Measurements from ENCODE around the gene CHRNA9.

DNA sequence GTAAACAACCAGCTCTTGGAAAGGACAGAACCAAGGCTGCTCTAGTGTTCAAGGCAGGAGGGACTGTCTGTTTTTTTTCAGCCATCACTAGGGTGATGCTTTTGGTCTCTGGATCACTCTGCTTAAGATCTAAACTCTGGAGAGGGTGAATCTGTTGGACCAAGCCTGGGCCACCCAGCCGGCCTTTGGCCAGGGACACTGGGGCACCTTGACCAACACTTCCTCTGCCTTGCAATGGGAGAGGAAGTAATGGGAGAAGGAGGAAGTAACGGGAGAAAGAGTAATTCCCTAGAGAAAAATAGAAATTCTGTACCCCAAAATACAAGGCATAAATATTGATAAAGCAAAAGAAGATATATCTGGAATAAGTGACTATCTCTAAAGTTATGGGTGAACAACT lies 12.9 kb downstream of the CHRNA9 start:
- TF ChIP-seq, protein P1, sequence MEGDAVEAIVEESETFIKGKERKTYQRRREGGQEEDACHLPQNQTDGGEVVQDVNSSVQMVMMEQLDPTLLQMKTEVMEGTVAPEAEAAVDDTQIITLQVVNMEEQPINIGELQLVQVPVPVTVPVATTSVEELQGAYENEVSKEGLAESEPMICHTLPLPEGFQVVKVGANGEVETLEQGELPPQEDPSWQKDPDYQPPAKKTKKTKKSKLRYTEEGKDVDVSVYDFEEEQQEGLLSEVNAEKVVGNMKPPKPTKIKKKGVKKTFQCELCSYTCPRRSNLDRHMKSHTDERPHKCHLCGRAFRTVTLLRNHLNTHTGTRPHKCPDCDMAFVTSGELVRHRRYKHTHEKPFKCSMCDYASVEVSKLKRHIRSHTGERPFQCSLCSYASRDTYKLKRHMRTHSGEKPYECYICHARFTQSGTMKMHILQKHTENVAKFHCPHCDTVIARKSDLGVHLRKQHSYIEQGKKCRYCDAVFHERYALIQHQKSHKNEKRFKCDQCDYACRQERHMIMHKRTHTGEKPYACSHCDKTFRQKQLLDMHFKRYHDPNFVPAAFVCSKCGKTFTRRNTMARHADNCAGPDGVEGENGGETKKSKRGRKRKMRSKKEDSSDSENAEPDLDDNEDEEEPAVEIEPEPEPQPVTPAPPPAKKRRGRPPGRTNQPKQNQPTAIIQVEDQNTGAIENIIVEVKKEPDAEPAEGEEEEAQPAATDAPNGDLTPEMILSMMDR (IDR thresholded peaks at IDR 0.05; ENCODE audit: insufficient read depth, low read depth, low read length): no peak
- no peak for TF ChIP-seq EZH2 (IDR thresholded peaks at IDR 0.05; ENCODE audit: insufficient read depth, low read length)

All from astrocyte (in vitro differentiated cells and primary cell).